Natural killer cell (primary cell): ENCODE results near the gene SMG6. TPM values are rescaled to one million over a fixed set of nuclear protein-coding genes. Genes with fewer than 3 reads are reported as not detected.
A peak's percentile ranks its signal among the peaks of the same experiment; 100 is the strongest.

Experiments
- ATAC-seq, 3 donors: fragments of 150-1000 bp in 2 of 3; fragments of 200-7000 bp in 1 of 3; cut with Tn5 transposase; 1 replicate in 1 of 3; 2 replicates in 2 of 3; pipeline ENCODE4 v1.10.0; 2021; ENCODE audit warnings: mild to moderate bottlenecking in 2 of 3, moderate library complexity in 2 of 3
- DNase-seq, 2 donors: peaks; one replicate each; pipeline versions ENCODE4 v3.0.0 to v3.0.0-alpha.2; 2013 to 2021; ENCODE audit warnings: mixed read lengths in 1 of 2
- H3K27ac ChIP-seq: one replicate; pipeline ENCODE4 v1.5.1; 2013; ENCODE audit warnings: mild to moderate bottlenecking, low read length
- H3K27me3 ChIP-seq: one replicate; pipeline ENCODE4 v1.6.1; 2013; ENCODE audit warnings: low read length; ENCODE audit not compliant: control insufficient read depth, insufficient read depth
- H3K36me3 ChIP-seq: one replicate; pipeline ENCODE4 v1.6.1; 2013; ENCODE audit warnings: low read length; ENCODE audit not compliant: control insufficient read depth, insufficient read depth
- H3K4me1 ChIP-seq: one replicate; pipeline ENCODE4 v1.6.1; 2013; ENCODE audit warnings: low read length; ENCODE audit not compliant: control insufficient read depth, insufficient read depth
- H3K4me3 ChIP-seq: one replicate; pipeline ENCODE4 v1.5.1; 2013; ENCODE audit warnings: low read length
- H3K9me3 ChIP-seq: one replicate; pipeline ENCODE4 v1.6.1; 2013; ENCODE audit warnings: low read length; ENCODE audit not compliant: control insufficient read depth, insufficient read depth
- H3K27ac Mint-ChIP-seq, 2 donors: one replicate each; pipeline ENCODE4 v1.8.0; 2022; ENCODE audit warnings: mild to moderate bottlenecking in 2 of 2, mixed read lengths in 2 of 2, moderate library complexity in 1 of 2
- H3K27me3 Mint-ChIP-seq, 2 donors: one replicate each; pipeline ENCODE4 v1.8.0; 2022; ENCODE audit warnings: low read depth in 2 of 2, mixed read lengths in 2 of 2
- H3K36me3 Mint-ChIP-seq: one replicate; pipeline ENCODE4 v1.8.0; 2022; ENCODE audit warnings: mixed read lengths
- H3K4me1 Mint-ChIP-seq, 2 donors: one replicate each; pipeline ENCODE4 v1.8.0; 2022; ENCODE audit warnings: mixed read lengths in 2 of 2
- H3K4me3 Mint-ChIP-seq: one replicate; pipeline ENCODE4 v1.8.0; 2022; ENCODE audit warnings: mild to moderate bottlenecking, moderate library complexity, mixed read lengths
- H3K9me3 Mint-ChIP-seq, 2 donors: one replicate each; pipeline ENCODE4 v1.8.0; 2022; ENCODE audit warnings: mixed read lengths in 2 of 2
- WGBS: methylation state at CpG from one replicate; pipeline ENCODE4 v1.1.7; 2013; ENCODE audit warnings: missing lambda C conversion rate; ENCODE audit not compliant: insufficient coverage; 5-methylcytosine and 5-hydroxymethylcytosine counted together
- intact Hi-C: fragments of 100-400 bp; cut with micrococcal nuclease; formaldehyde crosslinking; loops from one replicate; pipeline ENCODE4 v1.14.2; 2022
- total RNA-seq, 4 donors: library from RNA; stranded (reverse); fragments of 120-200 nt in 1 of 4; gene quantifications; one replicate each; pipeline versions ENCODE4 v1.2.3 to v1.2.4, GENCODE V29; 2013 to 2022
- TF ChIP-seq, protein P1 (sequence below): fragments of 200-600 bp; IDR thresholded peaks from one replicate; pipeline ENCODE4 v1.8.0; 2022; ENCODE audit warnings: antibody characterized with exemption

The SMG6 gene
- total RNA-seq, 3 donors from 2014 or later (not counting 1 experiment from before 2014, with no cell fraction given) = 41.6 to 49.4 (median 48.2) TPM

DNA sequence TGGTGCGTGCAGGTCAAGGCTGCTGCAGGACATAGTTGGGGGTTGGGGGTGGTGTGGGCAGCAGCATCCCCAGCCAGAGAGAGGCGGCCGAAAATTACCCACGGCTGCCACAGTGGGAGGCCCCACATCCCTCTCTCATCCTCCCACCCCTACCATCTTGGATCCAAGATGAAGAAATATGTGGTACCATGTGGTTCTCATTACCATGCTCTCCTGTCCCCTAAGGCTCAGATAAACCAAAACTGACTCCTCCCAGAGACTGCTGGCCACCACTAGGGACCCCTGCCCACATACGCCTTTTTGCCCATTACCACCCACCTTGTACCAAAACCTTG lies 128.3 kb downstream of the SMG6 start:
- Mint-ChIP-seq H3K4me1 (peaks cover 53 to 61% of the 10 kb centered on the region in 2 donors), H3K4me3 (no peak overlapping the region), H3K27ac (peak overlapping the region; percentile 59 to 88), H3K9me3 (no peaks in the 10 kb centered on the region), H3K36me3 (no peaks in the 10 kb centered on the region), H3K27me3 (no peaks in the 10 kb centered on the region)
- TF ChIP-seq, protein P1, sequence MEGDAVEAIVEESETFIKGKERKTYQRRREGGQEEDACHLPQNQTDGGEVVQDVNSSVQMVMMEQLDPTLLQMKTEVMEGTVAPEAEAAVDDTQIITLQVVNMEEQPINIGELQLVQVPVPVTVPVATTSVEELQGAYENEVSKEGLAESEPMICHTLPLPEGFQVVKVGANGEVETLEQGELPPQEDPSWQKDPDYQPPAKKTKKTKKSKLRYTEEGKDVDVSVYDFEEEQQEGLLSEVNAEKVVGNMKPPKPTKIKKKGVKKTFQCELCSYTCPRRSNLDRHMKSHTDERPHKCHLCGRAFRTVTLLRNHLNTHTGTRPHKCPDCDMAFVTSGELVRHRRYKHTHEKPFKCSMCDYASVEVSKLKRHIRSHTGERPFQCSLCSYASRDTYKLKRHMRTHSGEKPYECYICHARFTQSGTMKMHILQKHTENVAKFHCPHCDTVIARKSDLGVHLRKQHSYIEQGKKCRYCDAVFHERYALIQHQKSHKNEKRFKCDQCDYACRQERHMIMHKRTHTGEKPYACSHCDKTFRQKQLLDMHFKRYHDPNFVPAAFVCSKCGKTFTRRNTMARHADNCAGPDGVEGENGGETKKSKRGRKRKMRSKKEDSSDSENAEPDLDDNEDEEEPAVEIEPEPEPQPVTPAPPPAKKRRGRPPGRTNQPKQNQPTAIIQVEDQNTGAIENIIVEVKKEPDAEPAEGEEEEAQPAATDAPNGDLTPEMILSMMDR = no peak
- intact Hi-C loops = no loop called here
- DNase-seq = no peak
- ATAC-seq = no peak
- peaks cover 13% of the 10 kb centered on the region for H3K36me3 ChIP-seq
- H3K4me1 ChIP-seq = peaks cover 42% of the 10 kb centered on the region
- H3K27ac ChIP-seq = no peak overlapping the region
- no peak overlapping the region for H3K4me3 ChIP-seq
- WGBS = 91% methylated on average over 2 of the region's 5 CpGs
- no peaks in the 10 kb centered on the region for H3K9me3 ChIP-seq
- no peaks in the 10 kb centered on the region for H3K27me3 ChIP-seq

DNA sequence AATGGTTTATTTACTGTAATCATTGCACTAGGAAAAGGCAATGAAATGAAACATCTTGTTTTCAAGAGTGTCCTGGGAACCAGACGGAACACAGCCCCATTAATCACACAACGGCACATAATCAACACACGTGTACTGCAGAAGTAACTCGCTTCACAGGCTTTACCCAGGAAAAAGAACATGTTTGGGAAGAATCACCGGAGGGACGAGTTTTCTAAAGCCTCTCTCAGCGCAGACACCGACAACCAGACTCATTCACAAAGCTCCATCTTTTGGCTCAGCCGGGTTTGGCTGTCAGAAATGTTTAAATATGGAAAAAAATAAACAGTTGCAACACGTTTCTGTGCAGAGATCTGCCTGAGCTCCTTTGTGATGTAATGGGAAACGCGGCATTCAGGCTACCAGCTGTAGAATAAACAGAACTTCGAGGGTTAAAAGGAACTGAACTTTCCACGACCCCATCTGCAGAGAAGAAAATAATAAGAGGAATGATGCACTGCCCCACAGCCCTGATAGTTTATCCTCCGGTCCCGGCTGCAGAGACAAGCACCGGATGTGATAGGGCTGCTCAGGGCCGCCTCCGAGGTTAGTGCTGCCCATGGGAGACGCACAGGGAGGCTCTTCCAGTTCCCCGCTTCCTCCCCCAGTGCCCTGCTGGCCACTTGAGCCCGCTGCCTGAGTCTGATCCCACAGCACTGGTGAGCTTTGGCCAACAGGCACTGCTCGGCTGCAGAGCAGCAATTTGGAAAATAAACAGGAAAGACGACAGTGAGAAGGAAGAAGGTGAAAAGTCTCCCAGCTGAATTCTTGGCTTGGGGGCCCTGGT lies 128.9 kb downstream of the SMG6 start:
- intact Hi-C loops = no loop called here
- TF ChIP-seq, protein P1 = no peak
- Histone ChIP-seq H3K4me3 (no peak overlapping the region), H3K36me3 (peaks cover 10% of the 10 kb centered on the region), H3K4me1 (peaks cover 36% of the 10 kb centered on the region), H3K27me3 (no peaks in the 10 kb centered on the region), H3K27ac (no peak overlapping the region), H3K9me3 (no peaks in the 10 kb centered on the region)
- DNase-seq (no peak), ATAC-seq (no peak)
- WGBS = 92% methylated on average over 24 of the region's 24 CpGs
- H3K9me3 Mint-ChIP-seq = no peaks in the 10 kb centered on the region
- no peaks in the 10 kb centered on the region for H3K27me3 Mint-ChIP-seq
- H3K36me3 Mint-ChIP-seq = no peaks in the 10 kb centered on the region
- H3K4me1 Mint-ChIP-seq = peaks cover 52 to 58% of the 10 kb centered on the region in 2 donors
- H3K4me3 Mint-ChIP-seq = peak overlapping the region; percentile 25
- peak overlapping the region; percentile 26 to 48 for H3K27ac Mint-ChIP-seq

DNA sequence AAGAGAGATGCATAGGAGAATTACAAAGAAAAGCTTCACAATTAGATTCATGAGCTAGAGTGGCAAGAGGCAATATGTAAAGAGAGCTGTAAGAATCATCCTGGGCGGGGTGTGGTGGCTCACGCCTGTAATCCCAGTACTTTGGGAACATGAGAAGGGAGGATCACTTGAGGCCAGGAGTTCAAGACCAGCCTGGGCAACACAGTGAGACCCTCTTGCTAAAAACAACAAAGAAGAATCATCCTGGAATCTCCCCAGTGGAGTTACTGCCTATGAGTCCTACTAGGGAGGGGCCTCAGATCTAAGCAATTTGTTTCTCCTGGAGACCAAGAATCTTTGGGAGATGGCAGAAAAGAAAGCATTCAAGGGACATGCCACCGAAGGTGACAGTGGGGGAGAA lies 129.6 kb downstream of the SMG6 start:
- H3K4me3 Mint-ChIP-seq = no peak overlapping the region
- peaks cover 51 to 58% of the 10 kb centered on the region in 2 donors for H3K4me1 Mint-ChIP-seq
- DNase-seq (no peak), ATAC-seq (no peak)
- no peaks in the 10 kb centered on the region for H3K36me3 Mint-ChIP-seq
- H3K36me3 ChIP-seq = peaks cover 10% of the 10 kb centered on the region
- TF ChIP-seq, protein P1 = no peak
- no peak overlapping the region for H3K27ac Mint-ChIP-seq
- H3K27me3 ChIP-seq = no peaks in the 10 kb centered on the region
- intact Hi-C loops = no loop called here
- no peak overlapping the region for H3K4me3 ChIP-seq
- H3K27ac ChIP-seq = no peak overlapping the region
- no peaks in the 10 kb centered on the region for H3K9me3 Mint-ChIP-seq
- H3K27me3 Mint-ChIP-seq = no peaks in the 10 kb centered on the region
- WGBS = 95% methylated on average over 3 of the region's 3 CpGs
- peaks cover 34% of the 10 kb centered on the region for H3K4me1 ChIP-seq
- H3K9me3 ChIP-seq = no peaks in the 10 kb centered on the region

DNA sequence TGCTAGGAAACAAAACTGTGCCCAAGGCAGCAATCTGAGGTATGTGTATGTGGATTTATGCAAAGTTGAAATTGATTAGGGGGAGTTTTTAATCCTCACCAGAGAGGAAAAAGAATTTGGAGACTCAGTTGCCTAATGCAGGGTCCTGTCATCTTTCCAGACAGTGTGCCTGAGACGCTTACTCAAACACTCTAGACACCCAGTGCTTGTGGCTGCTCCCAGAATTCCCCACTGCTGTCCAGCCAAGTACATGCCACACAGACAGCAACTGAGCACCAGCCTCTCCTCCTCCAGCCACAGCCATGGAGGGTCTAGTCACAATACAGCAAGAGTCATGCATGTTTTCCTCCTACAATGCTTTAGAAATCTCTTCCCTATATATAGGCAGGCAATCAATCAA lies 130.6 kb downstream of the SMG6 start:
- 96% methylated on average over 1 of the region's 1 CpG for WGBS
- no peak for DNase-seq

More for the DNA sequence above, 130.6 kb downstream of the SMG6 start:
- no peaks in the 10 kb centered on the region for H3K27me3 ChIP-seq
- TF ChIP-seq, protein P1 = no peak
- H3K36me3 ChIP-seq = peaks cover 10% of the 10 kb centered on the region
- H3K9me3 Mint-ChIP-seq = no peaks in the 10 kb centered on the region
- peaks cover 43 to 50% of the 10 kb centered on the region in 2 donors for H3K4me1 Mint-ChIP-seq
- H3K9me3 ChIP-seq = no peaks in the 10 kb centered on the region
- no peaks in the 10 kb centered on the region for H3K27me3 Mint-ChIP-seq
- peaks cover 25% of the 10 kb centered on the region for H3K4me1 ChIP-seq
- no peaks in the 10 kb centered on the region for H3K36me3 Mint-ChIP-seq
- intact Hi-C loops = no loop called here
- H3K4me3 ChIP-seq = no peak overlapping the region
- no peak overlapping the region for H3K4me3 Mint-ChIP-seq
- H3K27ac ChIP-seq = no peak overlapping the region
- ATAC-seq = no peak
- no peak overlapping the region for H3K27ac Mint-ChIP-seq
